ENCODE measurements around the gene TECTA. TPM values are rescaled to one million over a fixed set of nuclear protein-coding genes. Genes with fewer than 3 reads are reported as not detected.

The TECTA gene
- total RNA-seq, 2 experiments from 2014 or later, result 0.22 to 0.42 TPM

DNA sequence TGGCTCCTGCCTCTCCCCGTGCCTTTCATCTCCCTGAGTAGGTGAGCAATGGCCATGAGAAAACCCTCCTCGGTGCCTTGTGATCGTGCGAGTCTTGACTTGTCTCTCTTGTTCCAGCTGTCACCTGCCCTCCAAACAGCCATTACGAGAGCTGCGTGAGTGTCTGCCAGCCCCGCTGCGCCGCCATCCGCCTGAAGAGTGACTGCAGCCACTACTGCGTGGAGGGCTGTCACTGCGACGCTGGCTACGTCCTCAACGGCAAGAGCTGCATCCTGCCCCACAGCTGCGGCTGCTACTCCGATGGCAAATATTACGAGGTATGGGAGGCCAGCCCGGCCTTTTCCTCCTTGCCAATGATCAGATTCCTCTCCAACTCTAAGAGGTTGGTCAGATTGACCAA, 51.7 kb downstream of the TECTA start:
- Mint-ChIP-seq H3K27me3 (no peaks in the 10 kb centered on the region), H3K27ac (no peak overlapping the region), H3K36me3 (ENCODE audit: low read depth) (no peaks in the 10 kb centered on the region), H3K4me3 (no peak overlapping the region), H3K4me1 (ENCODE audit: low read depth) (no peaks in the 10 kb centered on the region), H3K9me3 (no peaks in the 10 kb centered on the region)
- TF ChIP-seq, protein P1, sequence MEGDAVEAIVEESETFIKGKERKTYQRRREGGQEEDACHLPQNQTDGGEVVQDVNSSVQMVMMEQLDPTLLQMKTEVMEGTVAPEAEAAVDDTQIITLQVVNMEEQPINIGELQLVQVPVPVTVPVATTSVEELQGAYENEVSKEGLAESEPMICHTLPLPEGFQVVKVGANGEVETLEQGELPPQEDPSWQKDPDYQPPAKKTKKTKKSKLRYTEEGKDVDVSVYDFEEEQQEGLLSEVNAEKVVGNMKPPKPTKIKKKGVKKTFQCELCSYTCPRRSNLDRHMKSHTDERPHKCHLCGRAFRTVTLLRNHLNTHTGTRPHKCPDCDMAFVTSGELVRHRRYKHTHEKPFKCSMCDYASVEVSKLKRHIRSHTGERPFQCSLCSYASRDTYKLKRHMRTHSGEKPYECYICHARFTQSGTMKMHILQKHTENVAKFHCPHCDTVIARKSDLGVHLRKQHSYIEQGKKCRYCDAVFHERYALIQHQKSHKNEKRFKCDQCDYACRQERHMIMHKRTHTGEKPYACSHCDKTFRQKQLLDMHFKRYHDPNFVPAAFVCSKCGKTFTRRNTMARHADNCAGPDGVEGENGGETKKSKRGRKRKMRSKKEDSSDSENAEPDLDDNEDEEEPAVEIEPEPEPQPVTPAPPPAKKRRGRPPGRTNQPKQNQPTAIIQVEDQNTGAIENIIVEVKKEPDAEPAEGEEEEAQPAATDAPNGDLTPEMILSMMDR (IDR thresholded peaks at IDR 0.05), result no peak
- peaks cover 0 to 6% of the 10 kb centered on the region in 2 experiments for H3K9me3 ChIP-seq (ENCODE audit: control insufficient read depth in 1 of 2, insufficient read depth in 1 of 2, low read length in 2 of 2)
- intact Hi-C loops (cut with DNase I, micrococcal nuclease), result no loop called here
- POLR2A ChIA-PET, result no interaction called here
- no peak overlapping the region for H3K27ac ChIP-seq (ENCODE audit: low read depth in 1 of 2, low read length in 2 of 2)
- CTCF ChIA-PET, result no interaction called here
- H3K27me3 ChIP-seq (ENCODE audit: control insufficient read depth in 1 of 2, insufficient read depth in 2 of 2, low read length in 2 of 2), result no peaks in the 10 kb centered on the region
- no peak overlapping the region for H3K4me3 ChIP-seq (ENCODE audit: low read length)
- no peak for DNase-seq
- no peak for ATAC-seq (ENCODE audit: poor library complexity)
- H3K4me1 ChIP-seq (ENCODE audit: insufficient read depth, low read length), result no peaks in the 10 kb centered on the region
- H3K36me3 ChIP-seq (ENCODE audit: insufficient read depth, low read length), result no peaks in the 10 kb centered on the region

- CTCF ChIA-PET, result no interaction called here
Measured at GRCh38 chr11:121153472-121153871, 52.4 kb downstream of the TECTA start.

GRCh38 chr11:121154486-121155314, 53.7 kb downstream of the TECTA start:
- no peak overlapping the region for H3K27ac Mint-ChIP-seq
- CTCF ChIA-PET, result no interaction called here
- H3K4me3 ChIP-seq (ENCODE audit: low read length), result no peak overlapping the region
- intact Hi-C loops (cut with DNase I, micrococcal nuclease), result no loop called here
- no peaks in the 10 kb centered on the region for H3K9me3 Mint-ChIP-seq
- no peak for ATAC-seq (ENCODE audit: poor library complexity)
- TF ChIP-seq, protein P1 (IDR thresholded peaks at IDR 0.05), result no peak
- no peaks in the 10 kb centered on the region for H3K4me1 Mint-ChIP-seq (ENCODE audit: low read depth)
- no peaks in the 10 kb centered on the region for H3K36me3 Mint-ChIP-seq (ENCODE audit: low read depth)
- POLR2A ChIA-PET, result no interaction called here
- H3K4me1 ChIP-seq (ENCODE audit: insufficient read depth, low read length), result no peaks in the 10 kb centered on the region
- no peaks in the 10 kb centered on the region for H3K36me3 ChIP-seq (ENCODE audit: insufficient read depth, low read length)
- no peak overlapping the region for H3K27ac ChIP-seq (ENCODE audit: low read depth in 1 of 2, low read length in 2 of 2)
- H3K27me3 ChIP-seq (ENCODE audit: control insufficient read depth in 1 of 2, insufficient read depth in 2 of 2, low read length in 2 of 2), result no peaks in the 10 kb centered on the region
- DNase-seq, result no peak
- no peaks in the 10 kb centered on the region for H3K27me3 Mint-ChIP-seq
- H3K4me3 Mint-ChIP-seq, result no peak overlapping the region
- peaks cover 0 to 8% of the 10 kb centered on the region in 2 experiments for H3K9me3 ChIP-seq (ENCODE audit: control insufficient read depth in 1 of 2, insufficient read depth in 1 of 2, low read length in 2 of 2)

More at GRCh38 chr11:121153472-121153871, 52.4 kb downstream of the TECTA start:
- H3K27me3 ChIP-seq (ENCODE audit: control insufficient read depth in 1 of 2, insufficient read depth in 2 of 2, low read length in 2 of 2), result no peaks in the 10 kb centered on the region
- Mint-ChIP-seq H3K36me3 (ENCODE audit: low read depth) (no peaks in the 10 kb centered on the region), H3K27ac (no peak overlapping the region), H3K9me3 (no peaks in the 10 kb centered on the region), H3K27me3 (no peaks in the 10 kb centered on the region), H3K4me3 (no peak overlapping the region), H3K4me1 (ENCODE audit: low read depth) (no peaks in the 10 kb centered on the region)
- no peak overlapping the region for H3K4me3 ChIP-seq (ENCODE audit: low read length)
- H3K4me1 ChIP-seq (ENCODE audit: insufficient read depth, low read length), result no peaks in the 10 kb centered on the region
- ATAC-seq (ENCODE audit: poor library complexity) (no peak), DNase-seq (no peak)
- intact Hi-C loops (cut with DNase I, micrococcal nuclease), result no loop called here
- no peaks in the 10 kb centered on the region for H3K36me3 ChIP-seq (ENCODE audit: insufficient read depth, low read length)
- H3K27ac ChIP-seq (ENCODE audit: low read depth in 1 of 2, low read length in 2 of 2), result no peak overlapping the region
- TF ChIP-seq, protein P1 (IDR thresholded peaks at IDR 0.05), result no peak
- POLR2A ChIA-PET, result no interaction called here
- peaks cover 0 to 8% of the 10 kb centered on the region in 2 experiments for H3K9me3 ChIP-seq (ENCODE audit: control insufficient read depth in 1 of 2, insufficient read depth in 1 of 2, low read length in 2 of 2)

Data from CD4-positive, alpha-beta T cell (primary cell).